Adipose tissue (tissue), 3 donors: ENCODE measurements around the gene TAAR9. TPM values are rescaled to one million over a fixed set of nuclear protein-coding genes. Genes with fewer than 3 reads are reported as not detected.

Experiments
- H3K27ac ChIP-seq: one replicate; pipeline ENCODE4 v1.5.1; 2013; ENCODE audit warnings: low read depth, low read length
- WGBS, 3 donors: extraction: QIAGEN DNeasy Blood & Tissue Kit; methylation state at CpG; one replicate each; pipeline ENCODE4 v1.1.7; 2013; 5-methylcytosine and 5-hydroxymethylcytosine counted together
- polyA plus RNA-seq, 3 donors: library from polyadenylated mRNA; stranded (reverse); fragments of 200-250 nt; gene quantifications; one replicate each; pipeline ENCODE4 v1.2.3, GENCODE V29; 2013
- donor health status: healthy with polysubstance abuse.
- donor health status: Bipolar disorder and iron deficiency.
- donor health status: healthy.

The TAAR9 gene
- polyA plus RNA-seq, 3 donors, result not detected

GRCh38 chr6:132568611-132569010 is 30.5 kb downstream of the TAAR9 start:
- no peak overlapping the region for H3K27ac ChIP-seq
- WGBS, 3 donors, result 59 to 67% (median 60%) methylated on average over 6 of the region's 6 CpGs

DNA sequence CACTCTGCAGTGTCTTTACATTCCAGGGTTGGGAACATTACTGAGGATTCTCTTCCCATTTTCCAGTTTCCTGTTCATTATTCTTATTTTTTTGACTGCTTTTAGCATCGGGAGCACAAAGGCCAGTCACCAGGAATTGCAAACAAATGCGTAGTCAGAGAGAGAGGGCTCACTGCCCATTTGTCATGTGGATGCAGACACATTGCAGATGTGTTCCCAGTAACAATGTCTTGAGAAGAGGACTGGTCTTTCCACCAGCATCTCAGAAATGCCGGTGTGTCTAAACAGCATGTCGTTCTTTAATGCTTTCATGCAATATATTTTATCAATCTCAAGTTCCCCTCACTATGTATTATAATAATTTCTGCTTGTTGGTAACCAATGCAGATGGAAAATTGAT is 31.1 kb downstream of the TAAR9 start:
- H3K27ac ChIP-seq, result no peak overlapping the region
- WGBS, 3 donors, result 45 to 56% (median 56%) methylated on average over 4 of the region's 4 CpGs

GRCh38 chr6:132570221-132570777 is 32.2 kb downstream of the TAAR9 start, which contains the start of gene TAAR6:
TSS of gene TAAR6 (plus strand) at chr6:132570322. CDS start at chr6:132570322, 0 bp downstream.
- H3K27ac ChIP-seq, result no peak within 1 kb of the TSS
- WGBS, 3 donors, result 65 to 88% (median 85%) methylated on average over 15 of the region's 15 CpGs

- no peak overlapping the region for H3K27ac ChIP-seq
Measured at GRCh38 chr6:132571774-132572173, 33.7 kb downstream of the TAAR9 start.

DNA sequence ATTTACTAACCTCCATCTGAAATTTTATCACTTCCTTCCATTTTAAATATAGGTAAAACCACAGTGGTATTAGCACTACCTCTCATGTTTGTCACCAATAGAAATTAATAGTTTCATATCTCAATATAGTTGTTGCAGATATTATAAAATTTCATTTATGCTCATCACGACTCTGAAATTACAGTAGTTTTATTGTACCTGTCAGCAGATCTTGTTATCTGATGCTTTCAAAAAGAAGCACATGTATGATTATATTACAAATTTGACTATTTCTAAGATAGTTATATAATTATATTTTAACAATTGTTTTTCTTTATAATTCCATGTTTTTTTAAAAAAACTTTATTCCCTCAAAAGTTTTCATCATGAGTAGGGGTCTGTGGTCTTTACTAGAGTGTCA is 46.6 kb downstream of the TAAR9 start:
- H3K27ac ChIP-seq, result no peak overlapping the region
- 83 to 88% (median 86%) methylated on average over 1 of the region's 1 CpG for WGBS, 3 donors

- no peak overlapping the region for H3K27ac ChIP-seq
- WGBS, 3 donors, result 37 to 71% (median 49%) methylated on average over 2 of the region's 2 CpGs
Measured at GRCh38 chr6:132587424-132587823, 49.3 kb downstream of the TAAR9 start.

Other genes with a start within 250 kb of the TAAR9 start
- gene MOXD1, start 136.8 kb upstream of the TAAR9 start, polyA plus RNA-seq, result 1 to 10 TPM in 1 of 3 donors, under 1 TPM in 2; 0.16 to 1.3 (median 0.33) TPM
- 10 to 100 TPM; 11.4 to 30.7 (median 23.3) TPM for gene STX7, start 25.2 kb upstream of the TAAR9 start, polyA plus RNA-seq
- gene TAAR8, start 14.4 kb downstream of the TAAR9 start, polyA plus RNA-seq, result not detected
- gene TAAR6, start 32.0 kb downstream of the TAAR9 start, polyA plus RNA-seq, result not detected
- gene TAAR5, start 51.5 kb downstream of the TAAR9 start, polyA plus RNA-seq, result not detected
- gene TAAR2, start 86.0 kb downstream of the TAAR9 start, polyA plus RNA-seq, result not detected
- not detected for gene TAAR1, start 120.9 kb downstream of the TAAR9 start, polyA plus RNA-seq
- gene VNN1, start 175.8 kb downstream of the TAAR9 start, polyA plus RNA-seq, result 1 to 10 TPM in 2 of 3 donors, under 1 TPM in 1; 0.28 to 7.1 (median 2.8) TPM
- 10 to 100 TPM in 2 of 3 donors, under 1 TPM in 1; 0.46 to 26.3 (median 24.0) TPM for gene VNN2, start 219.6 kb downstream of the TAAR9 start, polyA plus RNA-seq